Stimulated activated CD4-positive, alpha-beta T cell treated with anti-CD3 and anti-CD28 coated beads, Interleukin-12 subunit alpha, Interleukin-12 subunit beta, amount 100 ng/mL, for 24 hours (primary cell): ENCODE measurements around the gene OR6T1.

Experiments
- DNase-seq, 2 experiments: peaks; one replicate each; pipeline ENCODE4 v3.0.0-alpha.2; 2020; ENCODE audit warnings: low read depth in 2 of 2

OR6T1 gene, protein sequence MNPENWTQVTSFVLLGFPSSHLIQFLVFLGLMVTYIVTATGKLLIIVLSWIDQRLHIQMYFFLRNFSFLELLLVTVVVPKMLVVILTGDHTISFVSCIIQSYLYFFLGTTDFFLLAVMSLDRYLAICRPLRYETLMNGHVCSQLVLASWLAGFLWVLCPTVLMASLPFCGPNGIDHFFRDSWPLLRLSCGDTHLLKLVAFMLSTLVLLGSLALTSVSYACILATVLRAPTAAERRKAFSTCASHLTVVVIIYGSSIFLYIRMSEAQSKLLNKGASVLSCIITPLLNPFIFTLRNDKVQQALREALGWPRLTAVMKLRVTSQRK

DNA sequence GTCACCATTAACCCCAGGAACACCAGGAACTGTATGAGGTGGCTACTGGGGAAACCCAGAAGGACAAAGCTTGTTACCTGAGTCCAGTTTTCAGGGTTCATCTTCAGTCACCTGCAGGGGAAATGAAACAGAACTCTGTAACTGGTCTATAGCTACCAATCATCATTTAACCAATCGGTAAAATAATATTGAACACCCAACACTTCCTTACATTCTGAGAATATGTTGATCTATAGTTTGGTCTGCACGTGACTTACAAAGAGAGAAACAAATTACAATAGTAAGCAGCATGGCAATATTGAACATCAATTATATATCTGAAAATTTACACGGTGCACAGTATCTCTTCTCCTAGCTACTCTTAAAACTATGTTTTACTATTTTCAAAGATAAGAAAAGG lies at the start of gene OR6T1:
Gene OR6T1, minus strand, starts transcription at position 101 of the 400 bp plus-strand sequence. Its CDS starts 0 bp downstream, at position 101.
- no peak for DNase-seq

DNA sequence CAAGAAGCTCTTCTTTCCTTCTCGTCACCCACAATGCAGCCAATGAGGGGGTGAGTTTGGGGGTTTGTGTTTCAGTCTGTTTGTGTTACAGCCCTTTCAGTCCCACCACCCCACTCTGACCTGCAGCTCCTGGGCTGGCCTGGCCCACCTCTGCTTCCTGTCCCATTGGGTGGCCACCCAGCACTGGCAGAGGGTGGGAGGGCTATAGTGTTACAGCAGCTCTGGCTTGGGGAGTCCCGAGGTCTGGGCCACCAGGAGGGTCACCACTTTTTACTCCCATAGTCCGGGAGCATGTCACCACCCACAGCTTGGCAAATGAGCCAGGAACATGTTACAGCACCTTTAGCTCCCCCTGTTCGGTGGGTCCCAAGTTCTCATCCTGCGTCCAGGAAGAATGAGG lies 35.7 kb upstream of the OR6T1 start:
- DNase-seq, result no peak

DNA sequence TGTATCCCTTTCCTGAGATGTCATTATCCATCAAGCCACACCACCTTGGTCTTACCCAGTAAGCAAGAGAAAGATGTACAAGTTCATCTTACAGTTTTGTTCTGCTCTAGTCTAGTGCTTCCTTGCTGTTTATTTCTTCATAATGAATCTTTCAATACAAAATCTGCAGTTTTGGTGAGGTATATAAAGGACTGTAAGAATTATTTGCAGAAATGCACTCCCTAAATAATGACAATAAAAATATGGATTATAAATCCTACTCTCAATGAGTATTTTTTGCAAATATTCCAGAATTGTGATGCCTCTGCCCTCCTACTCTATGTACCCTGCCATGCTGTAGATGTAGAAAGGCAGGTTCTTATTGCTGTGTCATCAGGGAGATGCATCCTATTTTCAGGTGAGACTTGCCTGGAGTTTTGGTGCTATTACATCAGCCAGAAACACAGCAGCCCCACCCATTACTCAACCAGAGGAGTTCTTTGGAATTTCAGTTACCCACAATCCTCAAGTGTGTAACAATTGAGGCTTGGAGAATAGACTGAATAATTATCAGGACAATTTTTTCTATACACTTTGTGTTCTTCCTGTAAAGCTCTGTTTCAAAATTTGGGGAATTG lies 34.2 kb upstream of the OR6T1 start, which contains the start of gene OR10S1:
Gene OR10S1, minus strand, starts transcription at position 51 of the 617 bp plus-strand sequence. CDS start 117 bp downstream, outside the sequence.
- no peak for DNase-seq

DNA sequence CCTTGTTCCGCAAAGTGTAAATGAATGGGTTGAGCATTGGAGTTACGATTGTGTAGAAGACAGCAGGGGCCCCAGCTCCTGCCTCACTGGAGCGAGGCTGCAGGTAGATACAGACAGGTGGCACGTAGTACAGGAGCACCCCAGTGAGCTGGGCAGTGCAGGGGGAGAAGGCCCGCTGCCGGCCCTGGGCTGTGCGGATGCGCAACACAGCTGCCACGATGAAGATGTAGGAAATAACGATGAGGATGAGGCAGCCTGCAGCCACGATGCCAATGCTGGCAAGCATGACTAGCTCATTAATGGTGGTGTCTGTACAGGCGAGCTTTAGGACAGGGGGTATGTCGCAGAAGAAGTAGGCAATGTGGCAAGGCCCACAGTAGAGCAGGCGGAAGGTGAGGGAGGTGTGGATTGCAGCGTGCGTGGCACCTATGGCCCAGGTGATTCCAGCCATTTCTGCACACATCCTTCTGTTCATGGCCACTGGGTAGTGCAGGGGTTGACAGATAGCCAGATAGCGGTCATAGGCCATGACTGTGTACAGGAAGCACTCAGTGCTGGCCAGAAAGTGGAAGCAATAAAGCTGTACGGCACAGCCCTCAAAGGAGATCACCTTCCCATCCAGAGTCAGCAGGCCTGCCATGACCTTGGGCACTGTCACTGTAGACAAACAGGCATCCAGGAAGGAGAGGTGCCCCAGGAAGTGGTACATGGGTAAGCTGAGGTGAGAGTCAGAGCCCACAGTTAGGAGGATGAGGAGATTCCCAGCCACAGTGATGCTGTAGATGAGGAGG lies 33.3 kb upstream of the OR6T1 start:
- DNase-seq, result no peak

DNA sequence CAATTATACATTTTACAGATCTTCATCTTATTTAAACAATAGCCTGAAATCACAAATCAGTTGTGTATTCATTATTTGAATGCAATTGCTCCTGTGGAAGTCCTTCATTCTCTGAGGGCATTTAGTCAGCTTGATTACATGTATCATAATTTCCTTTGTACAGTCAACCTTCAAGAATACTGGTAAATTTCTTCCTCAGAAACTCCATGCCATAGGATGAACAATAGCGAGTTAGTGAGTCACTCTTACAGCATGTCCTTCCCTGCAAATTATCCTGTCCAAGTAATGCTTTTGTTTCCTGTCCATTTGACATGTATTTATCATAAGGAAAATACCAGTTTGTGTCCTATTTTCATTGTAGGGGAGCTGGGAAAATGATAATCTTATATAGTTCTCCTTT lies 30.2 kb upstream of the OR6T1 start:
- DNase-seq, result no peak

DNA sequence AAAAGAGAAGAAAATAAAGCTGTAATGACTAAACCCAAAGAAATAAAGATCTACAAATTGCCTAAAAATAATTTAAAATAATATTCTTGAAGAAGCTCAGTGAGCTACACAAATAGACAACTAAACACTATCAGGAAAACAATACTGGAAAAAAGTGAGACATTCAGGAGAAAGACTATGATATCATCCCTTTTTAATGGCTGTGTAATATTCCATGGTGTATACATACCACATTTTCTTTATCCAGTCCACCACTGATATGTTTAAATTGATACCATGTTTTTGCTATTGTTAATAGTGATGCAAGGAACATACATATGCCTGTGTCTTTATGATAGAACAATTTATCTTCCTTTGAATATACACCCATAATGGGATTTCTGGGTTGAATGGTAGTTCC lies 13.1 kb upstream of the OR6T1 start:
- DNase-seq, result no peak

DNA sequence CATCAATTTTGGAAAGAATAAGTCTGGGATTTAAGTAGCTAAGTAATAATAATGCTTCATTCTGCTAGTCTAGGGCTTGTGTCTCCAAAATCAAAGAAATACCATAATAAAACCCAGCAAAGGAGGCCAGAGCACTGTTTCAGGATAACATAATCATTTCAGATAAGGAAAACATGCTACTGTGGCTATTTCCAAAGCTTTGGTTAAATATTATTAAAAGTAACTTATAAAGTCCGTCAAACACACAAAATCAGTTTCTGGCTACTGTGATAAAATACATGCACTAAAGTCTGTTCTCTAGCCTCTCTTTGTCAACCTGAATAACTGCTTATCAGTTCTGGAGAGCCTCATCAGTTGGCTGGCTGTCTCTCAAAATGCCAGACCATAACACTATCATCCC lies 1.5 kb upstream of the OR6T1 start:
- DNase-seq, result no peak

DNA sequence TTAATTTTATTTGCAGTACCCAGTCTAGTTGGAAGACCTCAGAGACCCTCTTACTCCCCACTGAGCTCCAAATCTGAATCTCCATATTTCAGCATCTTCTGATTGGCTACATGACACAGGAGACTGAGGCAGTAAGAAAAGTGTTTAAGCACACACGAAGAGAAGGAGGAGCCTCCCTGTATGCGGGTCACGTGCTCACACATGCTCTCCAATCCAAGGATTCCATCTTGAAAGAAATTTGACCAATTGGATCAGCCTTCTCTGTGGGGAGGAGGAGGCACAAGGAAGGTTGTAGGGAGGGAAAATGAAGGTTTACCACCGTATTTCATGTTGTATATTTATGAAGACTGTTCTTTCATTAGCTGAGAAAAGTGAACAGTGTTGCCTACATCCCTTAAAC lies 1.2 kb downstream of the OR6T1 start:
- no peak for DNase-seq

DNA sequence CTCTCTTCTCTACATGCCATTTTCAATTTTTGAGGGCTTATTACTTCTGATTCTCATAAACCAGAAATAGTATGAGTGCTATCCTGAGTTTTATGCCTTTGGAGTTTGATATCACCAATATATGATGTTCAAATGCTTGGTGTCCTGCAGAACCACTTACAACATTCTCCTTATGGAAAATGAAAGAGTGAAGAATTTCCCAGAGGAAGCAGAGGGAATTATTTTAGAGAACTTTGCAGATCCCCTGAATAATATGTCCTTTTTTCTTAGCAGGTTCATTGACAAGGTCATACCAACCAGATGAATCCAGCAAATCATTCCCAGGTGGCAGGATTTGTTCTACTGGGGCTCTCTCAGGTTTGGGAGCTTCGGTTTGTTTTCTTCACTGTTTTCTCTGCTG lies 4.3 kb downstream of the OR6T1 start, which contains the start of gene OR4D5:
Gene OR4D5, plus strand, starts transcription at position 301 of the 400 bp plus-strand sequence. Its CDS starts 0 bp downstream, at position 301.
- no peak for DNase-seq

DNA sequence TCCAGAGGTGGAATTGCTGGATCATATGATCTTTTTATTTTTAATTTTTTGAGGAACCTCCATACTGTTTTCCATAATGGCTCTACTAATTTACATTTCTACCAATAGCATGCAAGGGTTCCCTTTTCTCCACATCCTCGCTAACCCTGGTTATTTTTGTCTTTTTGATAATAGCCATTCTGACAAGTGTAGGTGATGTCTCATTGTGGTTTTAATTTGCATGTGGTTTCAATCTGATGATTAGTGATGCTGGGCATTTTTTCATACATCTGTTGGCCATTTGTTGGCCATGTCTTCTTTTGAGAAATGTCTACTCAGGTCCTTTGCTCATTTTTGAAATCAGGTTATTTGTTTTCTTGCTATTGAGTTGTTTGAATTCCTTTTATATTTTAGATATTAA lies 19.6 kb downstream of the OR6T1 start:
- no peak for DNase-seq

DNA sequence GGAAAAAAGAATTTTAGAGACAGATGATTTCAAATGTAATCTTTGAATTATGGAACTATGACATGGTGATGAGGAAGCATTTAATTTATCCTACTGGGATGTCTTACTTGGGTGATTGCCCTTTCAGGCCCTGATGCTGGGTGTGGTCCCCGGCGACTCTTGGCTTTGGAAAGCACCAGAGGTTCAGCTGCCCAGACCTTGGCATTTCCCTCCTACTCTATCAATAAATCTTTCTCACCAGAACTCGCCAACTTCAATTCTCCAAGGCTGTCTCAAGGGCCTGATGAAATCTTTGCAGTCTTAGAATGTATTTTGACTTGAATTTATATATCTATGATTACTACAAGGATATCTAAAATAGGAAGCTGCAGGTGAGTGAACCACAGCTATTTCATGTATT lies 22.7 kb downstream of the OR6T1 start:
- no peak for DNase-seq

DNA sequence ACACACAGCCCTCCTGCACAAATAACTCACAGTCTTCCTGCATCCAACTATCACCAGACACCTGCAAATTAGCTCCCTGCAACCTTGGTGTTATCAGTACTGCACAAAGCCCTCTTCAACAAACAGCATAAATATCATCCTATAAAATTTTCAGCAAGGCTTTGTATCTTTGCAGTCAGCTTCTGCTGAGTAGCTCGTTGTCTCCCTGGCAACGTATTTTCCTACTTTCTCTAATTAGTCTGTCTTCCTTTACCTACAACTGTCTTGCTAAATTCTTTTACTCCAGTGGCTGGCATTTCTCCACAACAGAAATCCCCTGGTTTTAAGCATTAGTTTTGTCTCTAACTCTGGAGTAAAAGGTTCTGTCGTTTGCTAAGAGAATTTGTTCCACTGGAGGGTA lies 37.8 kb downstream of the OR6T1 start:
- no peak for DNase-seq

DNA sequence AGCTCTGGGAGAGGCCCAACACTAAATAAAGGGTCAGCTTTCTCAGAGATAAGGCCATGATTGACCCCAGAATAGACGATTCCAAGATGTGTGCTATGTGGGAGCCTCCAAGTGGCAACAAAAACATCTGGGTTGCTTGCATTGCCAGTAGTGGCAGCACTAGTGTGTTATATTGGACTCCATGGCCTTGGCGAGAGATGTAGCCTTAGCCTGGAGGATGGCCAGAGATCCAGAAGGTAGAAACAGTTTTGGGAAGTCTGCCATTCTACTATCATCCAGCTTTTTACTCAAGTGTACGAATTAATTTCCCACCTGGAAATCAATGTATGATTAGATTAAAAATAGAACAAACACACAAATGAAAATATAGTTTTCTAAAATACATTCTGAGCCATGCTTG lies 38.7 kb downstream of the OR6T1 start:
- no peak for DNase-seq

DNA sequence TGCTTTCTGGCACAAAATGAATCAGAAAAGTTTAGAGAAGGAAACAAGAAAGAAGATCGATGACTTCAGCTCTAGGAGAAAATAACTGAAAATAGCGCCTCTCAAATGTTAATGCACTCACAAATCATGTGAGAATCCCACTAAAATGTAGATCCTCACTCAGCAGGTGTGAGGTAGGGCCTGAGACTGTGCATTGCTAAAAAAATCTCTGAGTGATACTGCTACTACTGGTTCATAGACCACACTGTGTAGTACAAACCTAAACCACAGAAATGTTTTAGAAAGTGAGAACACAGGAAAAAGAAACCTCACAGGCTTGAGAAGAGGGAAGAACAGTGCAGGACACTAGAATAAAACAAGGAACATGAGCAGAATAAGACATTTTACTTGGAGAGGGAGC lies 39.7 kb downstream of the OR6T1 start:
- DNase-seq, result no peak

DNA sequence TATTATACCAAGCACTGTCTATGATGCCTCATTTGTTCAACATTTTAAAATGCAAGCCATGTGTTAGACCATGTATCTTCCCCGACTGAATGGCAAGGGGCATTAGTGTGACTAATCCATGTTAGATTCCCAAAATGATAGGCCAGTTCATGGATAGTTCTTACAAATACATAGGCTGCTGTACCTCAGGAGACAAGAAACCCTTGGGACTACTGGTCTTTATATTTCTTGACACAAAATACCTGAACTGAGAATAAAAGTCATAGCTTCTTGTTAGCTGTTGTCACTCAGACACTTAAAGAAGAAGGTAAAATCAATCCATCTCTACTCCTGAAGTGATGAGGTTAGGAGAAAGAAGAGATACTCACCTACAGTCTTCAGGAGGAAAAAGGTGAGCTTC lies 41.8 kb downstream of the OR6T1 start, which contains the start of gene OR8D4:
Gene OR8D4, plus strand, starts transcription at position 301 of the 400 bp plus-strand sequence. CDS start 4,265 bp downstream, outside the sequence.
- no peak for DNase-seq

DNA sequence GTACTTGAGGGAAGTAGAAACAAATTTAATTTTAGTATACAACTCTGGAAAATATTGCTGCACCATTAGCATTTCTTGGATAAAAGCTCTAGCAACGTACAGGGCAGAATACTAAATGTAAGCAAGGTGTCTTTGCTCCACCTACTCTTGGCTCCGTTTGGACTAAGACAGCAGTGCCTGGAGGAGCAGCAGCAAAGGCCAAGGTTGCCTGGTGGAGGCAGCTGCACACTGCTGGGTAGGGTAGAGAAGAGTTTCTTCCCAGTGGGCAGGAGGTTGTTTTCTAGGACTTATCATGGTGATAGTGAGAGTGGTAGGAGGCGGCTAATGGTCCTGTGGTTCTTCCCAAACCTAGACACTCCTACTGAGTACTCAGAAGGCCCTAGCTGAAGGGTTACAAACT lies 43.8 kb downstream of the OR6T1 start:
- no peak for DNase-seq
